HG03095 (cell line): ENCODE measurements around the gene SYT8.

ENCODE experiments used
- ATAC-seq: cut with Tn5 transposase; IDR thresholded peaks from one replicate; pipeline ENCODE4 v1.9.1; 2021; ENCODE audit warnings: moderate library complexity; ENCODE audit not compliant: unreplicated experiment

SYT8 gene

DNA sequence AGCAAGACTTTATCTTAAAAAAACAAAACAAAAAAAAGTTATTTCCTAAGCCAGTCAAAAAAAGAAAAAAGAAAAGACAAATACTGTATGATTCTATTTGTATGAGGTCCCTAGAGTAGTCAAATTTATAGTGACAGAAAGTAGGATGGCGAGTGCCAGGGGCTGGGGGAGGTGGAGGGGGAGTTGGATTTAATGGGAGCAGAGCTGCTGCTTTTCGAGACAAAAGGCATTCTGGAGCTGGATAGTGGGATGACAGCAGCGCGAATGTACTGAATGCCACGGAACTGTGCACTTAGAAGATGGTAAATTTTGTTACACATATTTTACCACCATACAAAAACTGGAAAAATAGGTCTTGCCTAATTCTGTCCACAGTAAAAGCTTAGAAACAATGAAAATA lies 17.8 kb upstream of the SYT8 start:
- no peak for ATAC-seq

DNA sequence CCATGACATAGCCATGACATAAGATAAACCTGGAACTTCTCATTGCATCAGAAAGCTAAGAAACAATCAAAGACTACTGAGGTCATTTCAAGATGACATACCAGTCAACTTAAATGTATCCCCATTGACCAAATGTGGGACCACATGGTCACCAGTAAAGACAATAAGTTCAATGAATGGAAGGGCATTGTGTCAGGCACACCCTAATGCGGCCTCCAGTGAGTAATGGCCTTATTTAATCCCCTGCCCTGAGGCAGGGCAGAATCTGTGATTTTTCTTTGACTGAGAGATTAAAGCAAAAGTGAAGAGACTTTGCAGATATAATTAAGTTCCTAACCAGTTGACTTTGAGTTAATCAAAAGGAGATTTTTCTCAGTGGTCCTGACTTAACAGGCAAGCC lies 17.3 kb upstream of the SYT8 start:
- ATAC-seq, result no peak

DNA sequence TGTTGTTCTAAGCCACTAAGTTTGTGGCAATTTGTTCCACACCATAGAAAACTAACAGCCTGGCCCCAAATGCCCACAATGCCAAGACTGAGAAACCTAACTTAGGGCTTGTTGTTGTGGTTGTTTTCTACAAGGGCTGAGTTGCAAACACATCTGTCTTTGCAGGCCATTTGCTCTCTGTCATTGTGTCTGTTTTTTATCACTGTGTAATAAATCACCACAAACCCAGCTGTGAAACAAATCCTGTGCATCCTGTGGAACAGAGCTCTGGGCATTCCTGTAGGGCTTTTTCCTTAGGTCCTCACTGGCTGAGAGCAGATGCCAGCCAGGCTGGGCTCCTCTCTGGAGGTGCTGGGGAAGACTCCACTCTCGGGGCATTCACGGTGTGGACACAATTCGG lies 15.7 kb upstream of the SYT8 start:
- ATAC-seq, result no peak

DNA sequence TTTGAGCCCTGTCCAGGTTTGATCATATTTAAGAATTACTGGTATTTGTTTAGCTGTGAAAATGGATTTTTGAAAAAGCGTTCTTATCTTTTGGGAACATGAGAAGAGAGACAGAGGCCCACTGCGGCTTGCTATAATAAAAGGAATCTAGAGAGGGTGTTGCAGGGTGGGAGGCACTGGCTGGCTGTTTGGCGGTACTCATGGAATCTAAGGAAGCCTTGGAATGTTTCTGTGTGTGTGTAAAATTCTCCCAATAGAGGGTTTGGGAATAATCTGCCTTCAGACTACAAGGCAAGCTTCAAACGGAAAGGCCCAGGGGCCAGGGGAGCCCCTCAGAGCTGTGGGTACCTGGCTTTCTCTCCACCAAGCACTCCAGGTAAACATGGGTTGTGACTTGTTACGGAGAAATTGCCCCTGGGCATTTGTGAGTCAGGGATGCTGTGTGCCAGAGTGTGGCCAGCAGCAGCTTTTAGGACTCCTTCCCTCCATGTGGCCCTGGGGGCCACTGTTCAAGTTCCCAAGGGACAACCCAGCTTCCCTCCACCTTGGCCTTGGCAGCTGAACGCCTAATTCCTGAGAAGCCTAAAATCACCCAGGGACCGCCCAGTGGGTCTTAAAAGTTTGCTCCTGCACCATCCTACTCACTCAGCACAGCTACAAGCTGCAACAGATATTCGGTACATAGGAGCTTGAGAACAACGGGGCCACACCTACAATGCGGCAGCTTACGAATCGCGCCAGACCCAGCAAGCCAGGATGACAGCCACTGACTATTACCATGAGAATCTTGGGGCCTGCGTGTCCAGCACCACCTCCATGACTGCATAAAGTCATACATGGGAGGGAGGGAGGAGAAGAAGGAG lies 14.1 kb upstream of the SYT8 start:
- ATAC-seq, result no peak

GRCh38 chr11:1821562-1821961 lies 13.2 kb upstream of the SYT8 start:
- ATAC-seq, result no peak

- no peak for ATAC-seq
These were observed 12.0 kb upstream of the SYT8 start for GRCh38 chr11:1822648-1823375.

- no peak for ATAC-seq
These were observed 11.2 kb upstream of the SYT8 start for GRCh38 chr11:1823376-1824220.

- ATAC-seq, result no peak
These were observed 10.4 kb upstream of the SYT8 start for GRCh38 chr11:1824221-1825038.

DNA sequence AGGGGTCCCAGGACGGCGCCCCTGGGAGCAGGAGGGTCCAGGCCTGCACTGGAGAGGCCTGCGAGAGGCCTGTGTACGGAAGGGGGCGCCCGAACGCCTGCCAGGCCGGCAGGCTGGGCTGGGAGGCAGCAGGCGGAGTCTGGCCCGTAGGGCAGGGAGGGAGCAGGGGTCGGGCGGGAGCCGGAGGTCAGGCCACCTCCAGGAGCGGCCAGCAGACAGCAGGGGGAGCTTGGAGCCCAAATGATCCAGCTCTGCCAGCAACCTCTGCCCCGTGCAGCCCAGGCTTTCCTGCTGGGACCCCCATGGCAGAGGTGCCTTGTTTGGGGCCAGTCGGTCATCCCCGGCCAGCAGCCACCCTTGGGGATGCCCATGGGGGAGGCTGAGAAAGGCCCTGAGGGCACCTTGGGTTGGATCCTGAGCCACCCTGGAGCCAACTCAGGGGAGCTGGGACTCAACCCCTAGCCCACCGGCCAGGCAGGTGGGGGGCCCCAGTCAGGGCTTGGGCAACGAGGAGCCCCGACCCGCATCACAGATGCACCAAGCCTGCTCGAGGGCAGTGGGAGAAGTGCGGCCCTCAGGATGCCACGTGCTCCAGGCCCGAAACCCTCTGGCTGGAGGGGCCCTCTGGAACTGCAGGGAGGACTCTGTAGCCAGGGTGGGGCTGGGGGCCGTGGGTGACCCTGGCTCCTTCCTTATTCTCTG lies 9.6 kb upstream of the SYT8 start:
- ATAC-seq, result no peak

DNA sequence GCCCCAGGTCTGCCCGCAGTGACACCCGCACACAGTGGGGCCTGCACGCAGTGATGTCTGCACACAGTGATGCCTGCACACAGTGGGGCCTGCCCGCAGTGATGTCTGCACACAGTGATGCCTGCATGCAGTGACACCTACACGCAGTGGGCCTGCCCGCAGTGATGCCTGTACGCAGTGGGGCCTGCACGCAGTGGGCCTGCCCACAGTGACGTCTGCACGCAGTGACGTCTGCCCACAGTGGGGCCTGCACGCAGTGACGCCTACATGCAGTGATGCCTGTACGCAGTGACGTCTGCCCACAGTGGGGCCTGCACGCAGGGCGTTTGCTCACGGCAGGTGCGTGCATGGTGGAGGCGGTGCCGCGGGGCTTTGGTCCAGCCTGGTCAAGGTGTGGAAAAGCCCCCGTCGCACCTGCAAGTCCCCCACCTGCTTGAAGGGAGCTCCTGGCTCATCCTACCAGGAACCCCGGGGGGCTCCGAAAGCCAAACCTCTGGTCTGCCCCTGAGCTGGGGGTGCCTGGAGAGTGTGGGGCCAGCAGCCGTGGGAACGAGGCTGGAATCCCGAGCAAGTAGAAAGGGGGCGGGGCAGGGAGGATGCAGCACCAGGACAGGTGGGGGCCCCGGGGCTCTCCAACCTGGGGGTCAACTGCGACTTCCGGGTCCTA lies 8.9 kb upstream of the SYT8 start:
- ATAC-seq, result no peak

DNA sequence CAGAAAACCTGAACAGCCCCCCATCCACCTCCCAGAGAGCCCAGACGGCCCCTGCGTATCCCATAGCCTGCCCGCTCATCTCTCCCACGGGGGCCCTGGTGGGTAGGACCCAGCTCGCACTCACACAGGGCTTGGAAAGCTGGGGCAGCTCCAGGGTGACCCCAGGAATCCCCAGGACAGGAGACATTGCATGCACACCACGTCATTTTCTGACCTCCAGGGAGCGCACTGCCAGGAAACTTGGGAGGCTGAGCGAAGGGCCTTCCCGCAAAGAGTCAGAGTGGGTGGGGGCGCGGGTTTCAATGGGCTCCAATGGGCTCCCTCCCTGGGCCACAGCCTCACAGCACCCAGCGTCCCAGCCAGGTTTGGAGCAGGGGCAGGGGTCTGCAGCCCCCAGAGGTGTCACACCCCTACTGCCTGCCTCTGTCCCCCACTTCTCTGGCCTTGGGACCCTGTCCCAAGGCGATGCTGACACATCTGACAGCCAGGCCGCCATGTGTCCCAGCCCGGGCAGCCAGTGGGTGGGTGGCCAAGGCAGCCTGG lies 8.2 kb upstream of the SYT8 start:
- ATAC-seq, result no peak

- no peak for ATAC-seq
These were observed 7.5 kb upstream of the SYT8 start for GRCh38 chr11:1827095-1827813.

GRCh38 chr11:1827931-1828330 lies 6.9 kb upstream of the SYT8 start:
- ATAC-seq, result no peak

DNA sequence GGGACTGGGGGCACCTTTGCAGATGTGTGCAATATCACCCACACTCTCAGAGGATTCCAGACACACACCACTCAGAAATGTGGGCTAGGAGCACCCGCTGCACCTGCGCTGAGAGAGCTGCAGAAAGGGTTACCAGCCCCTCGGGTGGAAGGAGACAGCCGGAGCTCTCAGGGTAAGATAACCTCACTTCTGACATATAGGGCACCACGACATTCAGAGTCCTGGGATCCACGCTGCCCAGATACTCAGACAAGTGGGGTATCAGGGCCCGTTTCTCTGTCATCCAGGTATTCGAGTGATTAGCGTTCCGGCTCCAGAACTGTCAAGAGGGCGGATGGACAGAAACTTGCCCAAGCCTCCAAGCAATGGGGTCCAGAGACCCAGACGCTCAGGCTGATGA lies 6.2 kb upstream of the SYT8 start:
- no peak for ATAC-seq

DNA sequence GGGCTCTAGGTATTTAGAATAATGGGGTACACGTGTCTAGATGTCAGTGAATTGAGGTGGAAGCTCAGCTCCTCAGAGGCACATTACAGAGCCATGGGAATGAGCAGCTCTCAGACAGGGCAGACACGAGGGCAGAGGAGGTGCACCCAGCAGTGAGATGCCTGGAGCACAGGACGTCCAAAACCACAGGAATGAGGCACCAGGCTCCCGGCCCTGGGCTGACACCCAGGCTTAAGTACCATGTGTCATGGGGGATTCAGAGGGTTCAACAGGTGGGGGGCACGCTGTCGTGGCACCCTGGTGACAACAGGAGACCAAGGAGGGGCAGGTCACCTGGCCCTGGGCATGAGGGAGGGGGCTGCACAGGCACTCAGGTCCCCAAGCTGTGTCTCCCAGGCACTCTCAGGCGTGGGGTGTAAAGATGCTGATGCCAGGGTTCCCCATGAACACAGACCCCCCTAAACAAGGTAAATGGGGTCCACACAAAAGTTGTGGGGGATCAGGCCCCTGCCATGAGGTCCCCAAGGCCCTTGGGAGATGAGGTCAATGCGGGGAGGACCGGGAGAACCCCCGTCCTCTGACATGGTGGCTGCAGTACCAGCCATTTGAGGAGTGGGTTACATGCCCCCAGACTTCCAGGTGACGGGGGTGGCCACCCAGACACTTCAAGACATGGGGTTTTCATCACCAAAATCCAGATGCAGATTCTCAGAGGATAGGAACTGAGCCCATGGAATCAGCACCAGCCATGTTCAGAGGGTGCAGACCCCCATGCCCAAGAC lies 5.6 kb upstream of the SYT8 start:
- no peak for ATAC-seq

- no peak for ATAC-seq
These were observed 4.8 kb upstream of the SYT8 start for GRCh38 chr11:1830004-1830321.

- no peak for ATAC-seq
These were observed 4.2 kb upstream of the SYT8 start for GRCh38 chr11:1830322-1831223.
